ENCODE results near the gene C1orf174.

C1orf174 gene

DNA sequence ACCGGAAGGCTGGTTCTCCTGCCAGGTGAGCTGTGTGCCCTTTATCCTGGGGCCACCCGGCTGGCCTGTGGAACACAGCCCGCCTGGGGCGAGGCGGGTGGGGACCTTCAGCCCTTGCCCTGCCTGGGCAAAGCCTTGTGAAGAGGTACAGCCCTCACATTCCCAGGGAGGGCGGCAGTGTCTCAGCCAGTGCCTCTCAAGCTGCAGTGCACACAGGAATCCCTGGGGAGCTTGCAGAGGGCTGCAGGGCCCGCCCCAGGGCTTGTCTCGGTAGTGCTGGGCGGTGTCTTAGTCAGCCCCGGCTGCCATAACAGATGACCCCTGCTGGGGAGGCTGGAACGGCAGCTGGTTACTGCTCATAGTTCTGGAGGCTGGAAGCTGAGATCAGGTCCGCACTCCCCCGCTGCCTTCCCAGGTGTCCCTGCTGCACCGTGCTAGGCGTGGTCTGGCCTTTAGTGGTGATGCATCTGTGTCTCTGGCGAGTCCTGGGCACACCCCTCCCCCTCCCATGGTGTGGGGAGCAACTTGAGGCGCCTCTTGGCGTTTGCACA is 30.2 kb downstream of the C1orf174 start:
- no peak for DNase-seq (ENCODE audit: low read depth)

DNA sequence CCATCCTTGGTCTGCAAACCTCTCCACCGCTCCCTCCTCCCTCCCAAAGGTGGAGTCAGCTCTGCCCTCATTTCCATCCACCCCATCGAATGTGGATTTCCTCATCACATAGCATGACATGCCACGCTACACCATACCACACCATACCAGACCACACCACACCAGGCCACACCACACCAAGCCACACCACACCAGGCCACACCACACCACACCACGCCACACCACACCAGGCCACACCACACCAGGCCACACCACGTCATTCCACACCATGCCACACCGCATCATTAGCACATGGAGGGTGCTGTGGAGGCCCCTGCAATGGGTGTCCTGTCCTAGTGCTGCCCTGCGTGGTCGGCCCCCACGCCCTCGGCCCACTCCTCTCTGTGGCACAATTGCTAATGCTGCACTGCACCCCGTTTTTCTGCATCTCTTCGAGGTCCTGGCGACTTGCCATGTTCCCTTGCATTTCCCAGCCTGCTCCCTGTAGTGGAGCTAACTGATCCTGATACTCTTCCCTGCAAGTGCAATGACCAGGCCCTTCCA is 31.5 kb downstream of the C1orf174 start:
- no peak for DNase-seq (ENCODE audit: low read depth)

DNA sequence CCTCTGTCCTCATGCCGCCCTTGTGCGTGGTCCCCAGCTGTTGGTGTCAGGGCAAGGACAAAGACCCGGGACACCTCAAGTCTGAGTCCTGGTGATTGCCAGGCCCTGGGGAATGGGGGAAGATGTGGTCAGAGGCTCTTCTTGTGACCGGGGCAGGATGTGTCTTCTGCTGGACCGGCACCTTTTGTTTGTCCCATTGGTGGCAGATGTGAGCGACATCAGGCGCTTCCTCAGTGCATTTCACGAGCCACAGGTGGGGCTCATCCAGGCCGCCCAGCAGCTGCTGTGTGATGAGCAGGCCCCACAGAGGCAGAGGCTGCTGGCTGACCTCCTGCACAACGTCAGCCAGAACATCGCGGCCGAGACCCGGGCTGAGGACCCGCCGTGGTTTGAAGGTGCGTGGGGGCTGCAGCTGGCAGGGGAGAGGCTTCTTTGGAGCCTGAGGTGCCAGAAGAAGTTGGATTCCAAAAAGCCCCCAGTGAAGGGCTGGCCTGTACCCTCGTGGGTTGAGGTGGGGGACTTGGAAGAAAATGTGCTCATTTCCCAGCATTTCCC is 34.4 kb downstream of the C1orf174 start:
- no peak for DNase-seq (ENCODE audit: low read depth)

DNA sequence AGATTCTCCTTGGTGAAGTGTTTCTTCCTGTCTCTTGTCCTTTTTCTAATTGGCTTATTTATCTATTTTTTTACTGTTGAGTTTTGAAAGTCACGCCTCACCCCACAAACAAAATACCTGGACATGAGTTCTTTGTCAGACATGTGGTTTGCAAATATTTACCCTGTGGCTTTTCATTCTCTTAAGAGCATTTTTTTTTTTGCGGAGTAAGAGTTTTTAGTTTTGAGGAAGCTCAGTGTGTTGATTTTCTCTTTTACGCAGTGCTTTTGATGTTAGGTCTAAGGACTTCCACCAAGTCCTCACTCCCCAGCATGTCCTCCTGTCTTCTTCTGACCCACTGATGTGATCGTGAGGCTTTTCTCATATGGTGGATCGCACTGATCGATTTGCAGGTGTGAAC is 35.2 kb downstream of the C1orf174 start:
- no peak for DNase-seq (ENCODE audit: low read depth)

DNA sequence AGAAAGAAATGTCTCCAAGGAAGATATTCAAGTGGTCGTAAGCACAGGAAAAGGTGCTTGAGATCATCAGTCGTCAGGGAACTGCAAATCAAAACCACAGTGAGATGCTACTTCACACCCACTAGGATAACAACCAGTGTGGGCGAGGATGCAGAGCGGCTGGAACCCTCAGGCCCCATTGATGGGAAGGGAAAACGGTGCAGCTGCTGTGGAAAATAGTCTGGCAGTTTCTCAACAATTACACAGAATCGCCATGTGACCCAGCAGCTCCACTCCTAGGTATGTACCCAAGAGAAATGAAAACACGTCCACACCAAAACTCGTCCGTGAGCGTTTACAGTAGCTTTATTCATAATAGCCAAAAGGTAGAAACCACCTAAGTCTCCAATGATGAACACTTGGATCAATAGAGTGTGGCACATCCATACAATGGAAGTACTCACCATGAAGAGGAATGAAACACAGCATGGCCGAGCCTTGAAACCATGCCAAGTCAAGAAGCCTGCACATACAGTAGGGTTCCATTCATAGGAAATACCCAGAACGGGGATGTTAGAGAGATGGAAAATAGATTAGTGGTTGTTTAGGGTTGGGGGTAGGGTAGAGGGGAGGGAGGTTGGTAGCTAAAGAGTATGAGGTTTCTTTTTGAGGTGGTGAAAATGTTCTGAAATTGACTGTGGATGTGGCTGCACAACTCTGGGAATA is 36.7 kb downstream of the C1orf174 start:
- no peak for DNase-seq (ENCODE audit: low read depth)

DNA sequence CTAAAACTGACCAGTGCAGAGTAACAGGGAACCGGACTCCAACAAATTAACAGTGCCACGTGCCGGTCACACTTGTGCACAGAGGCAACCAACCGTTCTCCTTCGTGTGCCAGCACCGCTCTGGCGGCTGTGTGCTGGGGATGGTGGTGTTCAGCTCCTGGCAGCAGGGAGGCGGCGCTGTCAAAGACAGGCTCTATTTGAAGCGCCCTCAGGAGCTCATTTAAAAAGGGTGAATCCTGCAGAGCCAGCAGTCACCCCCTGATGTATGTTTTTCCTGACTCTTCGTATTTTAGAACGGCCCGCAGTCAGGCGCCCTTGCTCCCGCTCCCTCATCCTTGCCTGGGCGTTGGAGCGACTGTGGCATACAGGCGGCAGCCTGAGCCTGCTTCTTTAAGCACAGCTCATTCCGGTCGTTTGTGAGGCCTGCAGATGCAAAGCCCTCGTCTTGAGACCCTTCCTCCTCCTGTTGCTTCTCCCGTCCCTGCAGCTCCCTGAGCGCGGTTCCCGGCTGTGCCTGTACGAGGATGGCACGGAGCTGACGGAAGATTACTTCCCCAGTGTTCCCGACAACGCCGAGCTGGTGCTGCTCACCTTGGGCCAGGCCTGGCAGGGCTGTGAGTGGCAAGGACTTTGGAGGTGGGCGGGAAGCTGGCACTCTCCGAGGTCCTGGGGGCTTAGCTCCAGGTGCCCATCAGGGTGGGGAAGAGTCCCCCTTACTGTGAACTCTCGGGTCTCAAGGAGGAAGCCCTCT is 41.7 kb downstream of the C1orf174 start:
- no peak for DNase-seq (ENCODE audit: low read depth)

DNA sequence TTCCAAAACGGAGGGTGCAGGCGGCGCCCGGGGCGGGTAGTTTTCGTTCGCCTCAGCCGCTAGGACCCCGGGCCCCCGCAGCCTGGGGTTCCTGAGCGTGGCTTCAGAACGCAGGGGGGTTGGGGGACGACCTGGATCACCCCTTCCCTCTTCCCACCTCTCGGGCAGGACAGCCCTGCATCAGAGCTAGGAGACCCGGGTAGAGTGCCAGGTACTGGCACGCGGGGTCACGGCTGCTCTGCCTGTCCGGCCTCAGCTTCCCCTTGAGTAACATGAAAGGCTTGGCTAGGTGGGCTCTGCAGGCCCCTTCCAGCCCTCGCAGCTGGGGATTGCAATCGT is 42.3 kb downstream of the C1orf174 start:
- DNase-seq (ENCODE audit: low read depth), result no peak

DNA sequence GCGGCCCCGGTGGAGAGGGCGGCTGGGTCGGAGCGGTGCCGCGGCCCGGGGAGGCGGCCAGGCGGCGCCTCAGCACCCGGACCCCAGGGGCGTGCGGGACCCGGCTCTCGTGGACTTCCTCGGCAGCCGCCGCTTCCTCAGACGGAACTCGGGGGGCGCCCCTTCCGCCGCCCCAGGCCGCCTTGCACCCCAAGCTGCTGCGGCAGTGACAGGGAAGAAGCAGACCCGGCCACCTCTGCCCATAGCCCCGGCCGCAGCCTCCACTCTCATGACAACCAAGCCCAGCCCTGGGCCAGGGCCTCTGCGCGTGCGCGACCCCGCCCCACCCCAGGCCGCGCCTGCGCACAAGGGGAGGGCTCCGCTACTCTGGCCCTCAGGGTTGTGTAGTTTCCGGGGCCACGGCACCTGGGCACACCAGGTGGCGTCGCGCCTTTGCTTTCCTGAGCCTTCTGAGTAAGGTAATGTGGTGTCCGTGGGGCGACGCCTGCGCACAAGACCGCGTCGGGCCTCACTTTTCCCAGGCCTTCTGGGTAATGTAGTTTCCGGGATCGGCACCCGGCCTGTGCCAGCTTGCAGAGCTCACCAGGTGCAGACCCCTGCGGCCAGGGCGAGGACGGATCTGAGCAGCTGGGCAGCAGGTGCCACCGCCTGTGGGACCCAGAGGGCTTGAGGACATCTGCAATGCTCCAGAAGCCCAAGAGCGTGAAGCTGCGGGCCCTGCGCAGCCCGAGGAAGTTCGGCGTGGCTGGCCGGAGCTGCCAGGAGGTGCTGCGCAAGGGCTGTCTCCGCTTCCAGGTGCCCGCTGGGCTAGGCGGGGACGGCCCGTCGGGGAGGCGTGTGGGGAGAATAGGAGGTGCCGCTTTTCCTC is 42.9 kb downstream of the C1orf174 start, which contains the start of the genes CEP104 and DFFB:
TSS of gene CEP104 (minus strand) at position 289 of the 868 bp plus-strand sequence. CDS start 4,804 bp downstream, outside the sequence.
TSS of gene DFFB (plus strand) at position 554 of the 868 bp plus-strand sequence. CDS start at position 682, 128 bp downstream.
- DNase-seq (ENCODE audit: low read depth), result peak; percentile 84

DNA sequence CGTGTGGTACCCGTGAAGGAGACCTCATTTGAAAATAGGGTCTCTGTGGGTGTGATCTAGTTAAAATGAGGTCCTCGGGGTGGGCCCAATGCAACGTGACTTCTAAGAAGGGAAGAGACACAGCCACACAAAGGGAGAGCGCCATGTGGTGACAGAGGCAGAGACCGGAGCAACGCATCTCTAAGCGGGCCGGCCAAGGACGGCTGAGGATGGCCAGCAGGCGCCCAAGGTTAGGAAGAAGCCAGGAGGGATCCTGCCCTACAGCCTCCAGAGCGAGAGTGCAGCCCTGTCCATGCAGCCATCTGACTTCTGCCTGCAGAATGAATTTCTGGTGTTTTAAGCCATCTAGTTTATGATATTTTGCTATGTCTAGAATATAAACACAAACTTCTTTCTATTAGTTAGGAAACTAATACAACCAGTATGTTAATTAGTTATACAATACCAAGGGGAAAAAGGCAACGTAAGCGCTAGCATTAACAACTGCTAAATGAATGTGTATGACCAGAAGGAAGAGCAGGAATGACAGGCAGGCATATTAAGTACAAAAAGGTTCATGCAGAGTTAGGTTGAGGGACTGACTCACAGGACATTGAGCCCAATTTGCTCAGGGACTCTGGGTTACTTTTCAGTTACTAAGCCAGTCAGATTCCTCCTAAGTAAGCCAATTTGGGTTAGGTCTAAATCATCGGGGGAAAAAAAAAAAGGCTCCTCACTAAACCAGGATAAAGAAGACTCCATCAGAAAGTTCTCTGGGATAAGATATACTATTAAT is 47.2 kb downstream of the C1orf174 start:
- DNase-seq (ENCODE audit: low read depth), result no peak

DNA sequence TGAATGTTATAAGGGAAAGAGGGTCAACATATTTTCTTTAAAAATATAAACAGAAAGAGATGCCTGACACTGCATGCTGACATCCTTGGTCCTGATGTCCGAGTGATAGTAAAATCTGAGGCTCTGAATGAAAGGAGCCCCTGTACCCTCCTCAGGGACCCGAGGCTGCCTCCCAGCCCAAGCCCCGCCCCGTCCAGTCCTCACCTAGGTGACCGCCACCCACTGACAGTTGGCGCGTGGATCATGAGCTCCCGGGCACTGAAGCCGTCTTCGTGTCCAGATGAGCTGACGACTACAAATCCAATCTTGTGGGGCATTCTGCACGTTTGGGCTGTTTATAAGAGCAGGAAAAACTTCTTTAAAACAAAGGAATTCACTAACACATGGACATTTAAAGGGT is 48.0 kb downstream of the C1orf174 start:
- no peak for DNase-seq (ENCODE audit: low read depth)

DNA sequence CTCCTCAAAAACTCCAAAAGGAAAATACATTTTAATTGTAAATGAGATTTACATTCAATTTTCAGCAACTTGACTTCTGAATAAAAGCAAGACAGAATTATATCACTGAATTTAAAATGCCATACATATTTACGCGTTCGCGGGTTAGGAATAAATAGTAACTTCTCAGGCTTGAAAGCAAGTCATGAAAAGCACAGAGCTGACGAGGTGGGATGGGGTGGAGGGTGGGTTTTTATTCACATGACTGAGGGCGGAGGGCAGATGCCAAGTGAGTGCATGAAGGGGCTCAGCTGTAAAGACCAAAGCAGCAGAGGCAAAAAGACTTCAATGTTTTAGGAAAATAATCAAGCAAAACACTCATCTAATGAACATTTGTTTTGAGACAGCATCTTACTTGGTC is 48.8 kb downstream of the C1orf174 start:
- DNase-seq (ENCODE audit: low read depth), result no peak

DNA sequence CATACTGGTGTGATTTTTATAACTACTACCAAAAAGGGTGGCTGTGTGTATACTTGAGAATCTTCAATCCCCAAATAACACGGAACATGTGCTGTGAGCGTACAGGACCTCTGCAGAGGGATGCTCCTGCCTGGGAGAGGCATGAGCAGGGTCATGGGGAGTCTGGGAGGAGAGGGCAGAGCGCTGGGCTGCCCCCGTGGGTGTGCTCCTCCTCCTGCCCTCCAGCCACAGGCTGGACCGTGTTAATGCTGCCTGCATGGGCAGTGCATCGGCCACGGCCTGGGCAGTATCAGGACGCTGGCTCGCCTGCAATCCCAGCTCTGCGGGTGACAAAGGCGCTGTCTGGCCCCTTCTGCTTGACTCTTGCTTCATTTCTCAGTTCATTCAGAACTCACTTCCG is 49.2 kb downstream of the C1orf174 start:
- no peak for DNase-seq (ENCODE audit: low read depth)

DNA sequence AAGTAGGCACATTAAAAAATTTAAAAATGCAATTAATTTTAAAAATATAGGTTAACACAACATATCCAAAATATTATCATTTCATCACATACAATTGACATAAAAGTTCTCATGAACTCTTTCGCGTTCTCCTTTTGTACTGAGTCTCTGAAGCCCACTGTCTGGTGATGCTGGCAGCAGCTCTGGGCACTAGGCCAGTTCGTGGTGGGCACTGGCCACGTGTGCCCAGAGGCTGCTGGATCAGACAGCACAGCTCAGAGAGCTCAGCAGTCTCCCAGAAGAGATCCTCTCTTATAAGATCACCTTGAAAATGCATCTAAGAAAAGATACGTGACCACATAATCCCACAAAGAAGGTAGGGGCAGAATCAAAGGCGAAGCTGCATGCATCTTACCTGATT is 53.0 kb downstream of the C1orf174 start:
- no peak for DNase-seq (ENCODE audit: low read depth)

DNA sequence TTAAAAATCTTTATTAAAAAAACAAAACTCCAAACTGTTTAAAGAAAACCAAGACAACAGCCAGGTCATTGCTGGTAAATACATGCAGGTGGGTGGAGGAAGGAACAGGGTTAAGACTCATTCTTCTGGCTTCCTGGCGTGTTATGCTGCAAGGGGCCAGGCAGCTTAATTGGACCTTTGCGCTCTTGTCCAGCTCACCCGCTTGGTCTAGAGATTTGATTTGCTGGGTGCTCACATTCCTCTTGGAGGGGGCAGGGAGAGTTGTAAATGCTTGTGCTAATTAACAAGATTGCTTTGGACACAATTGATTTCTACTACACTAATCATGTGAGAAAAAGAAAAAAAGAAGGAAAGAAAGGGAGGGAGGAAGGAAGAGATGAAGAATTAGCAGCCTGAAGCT is 53.5 kb downstream of the C1orf174 start:
- no peak for DNase-seq (ENCODE audit: low read depth)

DNA sequence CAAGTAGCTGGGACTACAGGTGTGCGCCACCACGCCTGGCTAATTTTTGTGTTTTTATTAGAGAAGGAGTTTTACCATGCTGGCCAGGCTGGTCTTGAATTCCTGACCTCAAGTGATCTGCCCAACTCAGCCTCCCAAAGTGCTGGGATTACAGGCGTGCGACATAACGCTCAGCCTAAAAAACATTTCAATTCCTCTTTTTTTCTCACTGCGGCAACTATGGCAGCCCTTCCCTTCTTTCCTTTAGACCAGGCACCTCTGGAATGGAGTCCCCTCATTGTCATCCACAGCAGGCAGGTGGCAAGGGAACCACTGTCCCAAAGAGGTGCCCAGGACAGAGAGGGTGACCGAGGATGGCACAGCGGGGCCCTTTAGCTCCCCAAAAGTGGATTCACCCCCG is 57.2 kb downstream of the C1orf174 start:
- no peak for DNase-seq (ENCODE audit: low read depth)

DNA sequence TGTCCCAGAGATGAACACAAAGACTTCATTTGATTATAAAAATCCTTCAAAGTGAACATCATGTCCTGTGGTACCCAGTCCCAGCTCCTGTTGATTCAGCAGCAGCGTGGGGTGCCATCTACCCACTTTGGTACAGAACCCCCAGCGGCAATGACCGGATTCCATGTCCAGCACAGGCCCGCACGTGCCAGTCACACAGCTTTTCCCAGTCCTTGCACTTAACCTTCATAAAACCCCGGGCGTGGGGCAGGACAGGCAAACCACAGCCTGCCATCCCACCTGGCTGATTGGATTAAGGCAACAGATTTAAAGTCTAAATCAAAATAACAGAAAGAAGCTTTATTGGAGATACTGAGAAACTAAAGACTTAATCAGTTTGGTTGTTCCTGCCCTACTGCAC is 58.6 kb downstream of the C1orf174 start:
- DNase-seq (ENCODE audit: low read depth), result no peak
